ENCODE data around the gene RNF213.

The RNF213 gene

GRCh38 chr17:80222376-80223141, 38.1 kb upstream of the RNF213 start:
- no peaks in the 10 kb centered on the region for H3K36me3 ChIP-seq
- no peaks in the 10 kb centered on the region for H3K9me3 ChIP-seq
- no peak overlapping the region for H3K27ac ChIP-seq
- peaks cover 15% of the 10 kb centered on the region in 2 experiments for H3K4me1 ChIP-seq (ENCODE audit: control insufficient read depth in 1 of 2, insufficient read depth in 1 of 2, low read depth in 1 of 2, low read length in 1 of 2)
- no peak overlapping the region for H3K4me3 ChIP-seq (ENCODE audit: low read depth in 1 of 2, low read length in 1 of 2)
- H3K27me3 ChIP-seq = peaks cover 97% of the 10 kb centered on the region
- no peak for TF ChIP-seq CTCF (IDR thresholded peaks at IDR 0.05)

- H3K27me3 ChIP-seq = peaks cover 97% of the 10 kb centered on the region
- H3K27ac ChIP-seq = no peak overlapping the region
- H3K4me3 ChIP-seq (ENCODE audit: low read depth in 1 of 2, low read length in 1 of 2) = no peak overlapping the region
- H3K36me3 ChIP-seq = no peaks in the 10 kb centered on the region
- no peaks in the 10 kb centered on the region for H3K9me3 ChIP-seq
- TF ChIP-seq CTCF (IDR thresholded peaks at IDR 0.05) = no peak
- peaks cover 15% of the 10 kb centered on the region in 2 experiments for H3K4me1 ChIP-seq (ENCODE audit: control insufficient read depth in 1 of 2, insufficient read depth in 1 of 2, low read depth in 1 of 2, low read length in 1 of 2)
Measured at GRCh38 chr17:80223142-80223815, 37.4 kb upstream of the RNF213 start.

- H3K9me3 ChIP-seq = no peaks in the 10 kb centered on the region
- no peak overlapping the region for H3K4me3 ChIP-seq (ENCODE audit: low read depth in 1 of 2, low read length in 1 of 2)
- H3K36me3 ChIP-seq = no peaks in the 10 kb centered on the region
- H3K27me3 ChIP-seq = peaks cover 97% of the 10 kb centered on the region
- H3K4me1 ChIP-seq (ENCODE audit: control insufficient read depth in 1 of 2, insufficient read depth in 1 of 2, low read depth in 1 of 2, low read length in 1 of 2) = peaks cover 13 to 15% of the 10 kb centered on the region in 2 experiments
- no peak overlapping the region for H3K27ac ChIP-seq
- TF ChIP-seq CTCF (IDR thresholded peaks at IDR 0.05) = no peak
Measured at GRCh38 chr17:80223838-80224497, 36.7 kb upstream of the RNF213 start.

GRCh38 chr17:80224683-80225082, 36.0 kb upstream of the RNF213 start:
- no peak overlapping the region for H3K4me3 ChIP-seq (ENCODE audit: low read depth in 1 of 2, low read length in 1 of 2)
- no peaks in the 10 kb centered on the region for H3K36me3 ChIP-seq
- H3K27me3 ChIP-seq = peaks cover 93% of the 10 kb centered on the region
- peaks cover 6 to 8% of the 10 kb centered on the region in 2 experiments for H3K4me1 ChIP-seq (ENCODE audit: control insufficient read depth in 1 of 2, insufficient read depth in 1 of 2, low read depth in 1 of 2, low read length in 1 of 2)
- TF ChIP-seq CTCF (IDR thresholded peaks at IDR 0.05) = no peak
- H3K27ac ChIP-seq = no peak overlapping the region
- no peaks in the 10 kb centered on the region for H3K9me3 ChIP-seq

- peaks cover 3% of the 10 kb centered on the region in 2 experiments for H3K4me1 ChIP-seq (ENCODE audit: control insufficient read depth in 1 of 2, insufficient read depth in 1 of 2, low read depth in 1 of 2, low read length in 1 of 2)
- no peaks in the 10 kb centered on the region for H3K36me3 ChIP-seq
Measured at GRCh38 chr17:80225230-80225629, 35.4 kb upstream of the RNF213 start.

More at GRCh38 chr17:80225230-80225629, 35.4 kb upstream of the RNF213 start:
- Histone ChIP-seq H3K27ac (no peak overlapping the region), H3K4me3 (ENCODE audit: low read depth in 1 of 2, low read length in 1 of 2) (no peak overlapping the region), H3K9me3 (no peaks in the 10 kb centered on the region), H3K27me3 (peaks cover 88% of the 10 kb centered on the region)
- no peak for TF ChIP-seq CTCF (IDR thresholded peaks at IDR 0.05)
